GM23248 (cell line): ENCODE results near the gene UBE2D1.

Experiments
- EZH2 ChIP-seq: fragments of 200-600 bp; sonication (generic); IDR thresholded peaks from 2 replicates; pipeline ENCODE4 v1.6.1; 2018; ENCODE audit warnings: antibody characterized with exemption, mild to moderate bottlenecking; ENCODE audit not compliant: insufficient read depth, poor library complexity, severe bottlenecking
- EZH2phosphoT487 ChIP-seq: fragments of 200-600 bp; sonication (generic); IDR thresholded peaks from 2 replicates; pipeline ENCODE4 v1.6.1; 2018; ENCODE audit warnings: antibody characterized with exemption, moderate library complexity, mild to moderate bottlenecking, low read depth; ENCODE audit not compliant: insufficient read depth

DNA sequence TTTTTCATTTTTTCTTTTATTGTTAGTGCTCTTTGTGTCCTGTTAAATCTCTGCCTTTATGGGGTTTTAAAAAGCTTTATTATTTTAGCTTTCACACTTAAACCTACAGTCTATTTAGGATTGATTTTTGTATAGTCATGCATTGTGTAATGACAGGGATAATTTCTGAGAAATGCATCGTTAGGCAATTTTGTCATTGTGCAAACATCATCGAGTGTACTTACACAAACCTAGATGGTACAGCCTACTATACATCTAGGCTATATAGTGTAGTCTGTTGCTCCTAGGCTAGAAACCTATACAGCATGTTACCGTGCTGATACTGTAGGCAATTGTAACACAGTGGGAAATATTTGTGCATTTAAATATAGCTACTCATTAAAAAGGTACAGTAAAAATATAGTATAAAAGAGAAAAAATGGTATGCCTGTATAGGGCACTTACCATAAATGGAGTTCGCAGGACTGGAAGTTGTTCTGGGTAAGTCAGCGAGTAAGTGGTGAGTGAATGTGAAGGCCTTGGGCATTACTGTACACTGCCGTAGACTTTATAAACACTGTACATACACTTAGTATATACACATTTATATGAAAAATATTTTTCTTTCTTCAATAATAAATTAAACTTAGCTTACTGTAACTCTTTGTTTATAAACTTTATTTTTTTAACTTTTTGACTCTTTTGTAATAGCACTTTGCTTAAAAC lies 16.0 kb downstream of the UBE2D1 start:
- TF ChIP-seq EZH2 (no peak), EZH2phosphoT487 (no peak)
